HG03354 (cell line): ENCODE measurements around the gene NRXN2.
"Not testable (repeated sequence)": the region's sequence is repeated elsewhere in the genome, so short reads cannot be mapped to it uniquely, and the experiment has no call there.

Experiments used
- ATAC-seq: cut with Tn5 transposase; IDR thresholded peaks from one replicate; pipeline ENCODE4 v1.9.1; 2021; ENCODE audit warnings: mild to moderate bottlenecking; ENCODE audit not compliant: unreplicated experiment, poor library complexity, severe bottlenecking

The NRXN2 gene

GRCh38 chr11:64601605-64602465, 121.2 kb downstream of the NRXN2 start:
- no peak for ATAC-seq

- no peak for ATAC-seq
Measured at GRCh38 chr11:64600281-64600992, 122.6 kb downstream of the NRXN2 start.

GRCh38 chr11:64599698-64600211, 123.2 kb downstream of the NRXN2 start:
- ATAC-seq, result no peak

GRCh38 chr11:64598797-64599697, 124.0 kb downstream of the NRXN2 start:
- no peak for ATAC-seq

- ATAC-seq, result no peak
Measured at GRCh38 chr11:64598106-64598796, 124.7 kb downstream of the NRXN2 start.

GRCh38 chr11:64597671-64598101, 125.3 kb downstream of the NRXN2 start:
- ATAC-seq, result no peak

- ATAC-seq, result not testable (repeated sequence)
Measured at GRCh38 chr11:64595922-64596321, 127.1 kb downstream of the NRXN2 start.

GRCh38 chr11:64594159-64594939, 128.6 kb downstream of the NRXN2 start:
- ATAC-seq, result no peak

GRCh38 chr11:64593156-64594105, 129.6 kb downstream of the NRXN2 start:
- no peak for ATAC-seq

GRCh38 chr11:64592656-64593055, 130.3 kb downstream of the NRXN2 start:
- ATAC-seq, result no peak

- ATAC-seq, result no peak
Measured at GRCh38 chr11:64592234-64592615, 130.8 kb downstream of the NRXN2 start.

GRCh38 chr11:64591257-64592233, 131.5 kb downstream of the NRXN2 start:
- no peak for ATAC-seq

- ATAC-seq, result no peak
Measured at GRCh38 chr11:64590763-64591221, 132.2 kb downstream of the NRXN2 start, which contains the start of gene SLC22A12. Gene SLC22A12 (plus strand): TSS chr11:64591220. CDS start chr11:64591557, 337 bp downstream.

- ATAC-seq, result no peak
Measured at GRCh38 chr11:64588701-64589100, 134.3 kb downstream of the NRXN2 start.

GRCh38 chr11:64586366-64586765, 136.6 kb downstream of the NRXN2 start:
- ATAC-seq, result no peak

GRCh38 chr11:64585150-64585549, 137.8 kb downstream of the NRXN2 start:
- ATAC-seq, result no peak
